HEK293 (cell line): ENCODE results near the gene MAPT.

ENCODE experiments used
- CTCF ChIA-PET: fragments of 350-600 bp; formaldehyde crosslinking; extraction: SDS; loops from one replicate; lab custom pipeline; 2021; ENCODE audit warnings: antibody characterized with exemption; lab: Yijun Ruan, JAX
- POLR2A ChIA-PET: fragments of 300-600 bp; formaldehyde crosslinking; extraction: SDS; loops from one replicate; lab custom pipeline; 2020; ENCODE audit warnings: antibody characterized with exemption, inconsistent platforms; lab: Yijun Ruan, JAX
- H3K27ac ChIP-seq: fragments of 200-500 bp; sonication (Bioruptor generic); 2 replicates; pipeline ENCODE4 v1.5.1; 2014; ENCODE audit warnings: low read depth, low read length, control low read depth, inconsistent platforms; ENCODE audit errors: extremely low read depth
- H3K36me3 ChIP-seq, 2 experiments: fragments of 200-500 bp in 1 of 2; sonication (Bioruptor generic) in 1 of 2; 1 replicate in 1 of 2; 2 replicates in 1 of 2; pipeline ENCODE4 v1.5.1; 2014 to 2017; ENCODE audit warnings: inconsistent platforms in 2 of 2, low read length in 2 of 2; ENCODE audit not compliant: control insufficient read depth in 2 of 2, insufficient read depth in 1 of 2
- H3K4me1 ChIP-seq: fragments of 200-500 bp; sonication (Bioruptor generic); 2 replicates; pipeline ENCODE4 v1.5.1; 2014; ENCODE audit warnings: mild to moderate bottlenecking, low read length, inconsistent platforms; ENCODE audit not compliant: control insufficient read depth, insufficient read depth
- H3K4me3 ChIP-seq: 2 replicates; pipeline ENCODE4 v1.5.1; 2011; ENCODE audit warnings: low read depth, mild to moderate bottlenecking, control low read depth, low read length, moderate library complexity
- H3K9me3 ChIP-seq: fragments of 200-500 bp; sonication (Bioruptor generic); 2 replicates; pipeline ENCODE4 v1.5.1; 2014; ENCODE audit warnings: low read depth, low read length, inconsistent platforms; ENCODE audit not compliant: control insufficient read depth, insufficient read depth
- EGR2 ChIP-seq: fragments of 450-650 bp; formaldehyde crosslinking; IDR thresholded peaks from 2 replicates; pipeline ENCODE4 v1.5.1; 2016; ENCODE audit warnings: low read depth, missing biosample characterization, missing genetic modification characterization
- KLF7 ChIP-seq: fragments of 450-650 bp; formaldehyde crosslinking; IDR thresholded peaks from 2 replicates; pipeline ENCODE4 v1.5.1; 2016; ENCODE audit warnings: missing biosample characterization, missing genetic modification characterization, borderline replicate concordance
- SCRT2 ChIP-seq: fragments of 450-650 bp; formaldehyde crosslinking; IDR thresholded peaks from 2 replicates; pipeline ENCODE4 v1.5.1; 2016; ENCODE audit warnings: missing biosample characterization, missing genetic modification characterization
- ZBTB21 ChIP-seq: fragments of 450-650 bp; formaldehyde crosslinking; IDR thresholded peaks from 2 replicates; pipeline ENCODE4 v1.5.1; 2017; ENCODE audit warnings: missing biosample characterization, missing genetic modification characterization
- ZFHX2 ChIP-seq: fragments of 450-650 bp; formaldehyde crosslinking; conservative IDR thresholded peaks from 2 replicates; pipeline ENCODE4 v1.5.1; 2016; ENCODE audit warnings: missing biosample characterization, missing genetic modification characterization
- ZNF132 ChIP-seq: fragments of 450-650 bp; formaldehyde crosslinking; IDR thresholded peaks from 2 replicates; pipeline ENCODE4 v1.5.1; 2017; ENCODE audit warnings: missing biosample characterization, missing genetic modification characterization, borderline replicate concordance
- ZNF19 ChIP-seq: fragments of 450-650 bp; formaldehyde crosslinking; IDR thresholded peaks from 2 replicates; pipeline ENCODE4; 2016; ENCODE audit warnings: missing biosample characterization, missing genetic modification characterization, low read depth
- ZNF292 ChIP-seq: fragments of 450-650 bp; formaldehyde crosslinking; IDR thresholded peaks from 2 replicates; pipeline ENCODE4 v1.5.1; 2016; ENCODE audit warnings: low read depth, missing biosample characterization, missing genetic modification characterization, borderline replicate concordance
- ZNF335 ChIP-seq: fragments of 450-650 bp; formaldehyde crosslinking; conservative IDR thresholded peaks from 2 replicates; pipeline ENCODE4 v1.5.1; 2016; ENCODE audit warnings: missing biosample characterization, missing genetic modification characterization
- ZNF404 ChIP-seq: fragments of 450-650 bp; formaldehyde crosslinking; IDR thresholded peaks from 2 replicates; pipeline ENCODE4 v1.5.1; 2017; ENCODE audit warnings: missing biosample characterization, missing genetic modification characterization
- ZNF629 ChIP-seq: fragments of 450-650 bp; formaldehyde crosslinking; IDR thresholded peaks from 2 replicates; pipeline ENCODE4 v1.5.1; 2017; ENCODE audit warnings: missing biosample characterization, missing genetic modification characterization
- ZNF830 ChIP-seq: fragments of 450-650 bp; IDR thresholded peaks from 2 replicates; pipeline ENCODE4 v1.5.0; 2018; ENCODE audit warnings: missing biosample characterization, missing genetic modification characterization, low read depth, mild to moderate bottlenecking, moderate library complexity
- ZSCAN5A ChIP-seq: fragments of 450-650 bp; formaldehyde crosslinking; IDR thresholded peaks from 2 replicates; pipeline ENCODE4 v1.5.1; 2016; ENCODE audit warnings: missing biosample characterization, missing genetic modification characterization
- TF ChIP-seq, protein P1 (sequence below): fragments of 450-650 bp; formaldehyde crosslinking; IDR thresholded peaks from 2 replicates; pipeline ENCODE4 v1.5.0; 2017; ENCODE audit warnings: missing biosample characterization, missing genetic modification characterization, borderline replicate concordance
- TF ChIP-seq, protein P2 (sequence below): fragments of 450-650 bp; formaldehyde crosslinking; IDR thresholded peaks from 2 replicates; pipeline ENCODE4 v1.5.1; 2016; ENCODE audit warnings: missing biosample characterization, missing genetic modification characterization, low read depth

Gene MAPT

DNA sequence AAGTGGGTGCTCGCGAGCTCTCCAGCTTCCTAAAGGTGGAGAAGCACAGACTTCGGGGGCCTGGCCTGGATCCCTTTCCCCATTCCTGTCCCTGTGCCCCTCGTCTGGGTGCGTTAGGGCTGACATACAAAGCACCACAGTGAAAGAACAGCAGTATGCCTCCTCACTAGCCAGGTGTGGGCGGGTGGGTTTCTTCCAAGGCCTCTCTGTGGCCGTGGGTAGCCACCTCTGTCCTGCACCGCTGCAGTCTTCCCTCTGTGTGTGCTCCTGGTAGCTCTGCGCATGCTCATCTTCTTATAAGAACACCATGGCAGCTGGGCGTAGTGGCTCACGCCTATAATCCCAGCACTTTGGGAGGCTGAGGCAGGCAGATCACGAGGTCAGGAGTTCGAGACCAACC lies 102.8 kb downstream of the MAPT start:
- no peak for TF ChIP-seq KLF7 (tag by site-specific recombination)
- TF ChIP-seq ZFHX2 (tag by site-specific recombination), result peak; percentile 61; the same call in 1 of the 2 replicates
- TF ChIP-seq ZNF404 (tag by site-specific recombination), result no peak
- TF ChIP-seq ZNF629, result no peak
- TF ChIP-seq SCRT2 (tag by site-specific recombination), result no peak
- TF ChIP-seq, protein P1, sequence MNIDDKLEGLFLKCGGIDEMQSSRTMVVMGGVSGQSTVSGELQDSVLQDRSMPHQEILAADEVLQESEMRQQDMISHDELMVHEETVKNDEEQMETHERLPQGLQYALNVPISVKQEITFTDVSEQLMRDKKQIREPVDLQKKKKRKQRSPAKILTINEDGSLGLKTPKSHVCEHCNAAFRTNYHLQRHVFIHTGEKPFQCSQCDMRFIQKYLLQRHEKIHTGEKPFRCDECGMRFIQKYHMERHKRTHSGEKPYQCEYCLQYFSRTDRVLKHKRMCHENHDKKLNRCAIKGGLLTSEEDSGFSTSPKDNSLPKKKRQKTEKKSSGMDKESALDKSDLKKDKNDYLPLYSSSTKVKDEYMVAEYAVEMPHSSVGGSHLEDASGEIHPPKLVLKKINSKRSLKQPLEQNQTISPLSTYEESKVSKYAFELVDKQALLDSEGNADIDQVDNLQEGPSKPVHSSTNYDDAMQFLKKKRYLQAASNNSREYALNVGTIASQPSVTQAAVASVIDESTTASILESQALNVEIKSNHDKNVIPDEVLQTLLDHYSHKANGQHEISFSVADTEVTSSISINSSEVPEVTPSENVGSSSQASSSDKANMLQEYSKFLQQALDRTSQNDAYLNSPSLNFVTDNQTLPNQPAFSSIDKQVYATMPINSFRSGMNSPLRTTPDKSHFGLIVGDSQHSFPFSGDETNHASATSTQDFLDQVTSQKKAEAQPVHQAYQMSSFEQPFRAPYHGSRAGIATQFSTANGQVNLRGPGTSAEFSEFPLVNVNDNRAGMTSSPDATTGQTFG (tag by site-specific recombination), result no peak
- no peak for TF ChIP-seq ZNF19
- TF ChIP-seq EGR2 (tag by site-specific recombination), result peak; percentile 55
- no peak for TF ChIP-seq ZNF132 (tag by site-specific recombination)
- TF ChIP-seq ZNF830 (tag by site-specific recombination), result no peak
- no peak for TF ChIP-seq ZNF292 (tag by site-specific recombination)
- no peak for TF ChIP-seq ZSCAN5A
- no peaks in the 10 kb centered on the region for H3K4me1 ChIP-seq
- ChIA-PET CTCF (interaction anchor here (0.6 to 1.6 kb wide), 5 partner anchors 39 to 282 kb away, joined by 3 to 7 read pairs (median 5); partner anchors contain the start of gene KANSL1), POLR2A (no interaction called here)
- H3K4me3 ChIP-seq, result no peak overlapping the region
- H3K36me3 ChIP-seq, result no peaks in the 10 kb centered on the region
- no peaks in the 10 kb centered on the region for H3K9me3 ChIP-seq
- no peak overlapping the region for H3K27ac ChIP-seq

DNA sequence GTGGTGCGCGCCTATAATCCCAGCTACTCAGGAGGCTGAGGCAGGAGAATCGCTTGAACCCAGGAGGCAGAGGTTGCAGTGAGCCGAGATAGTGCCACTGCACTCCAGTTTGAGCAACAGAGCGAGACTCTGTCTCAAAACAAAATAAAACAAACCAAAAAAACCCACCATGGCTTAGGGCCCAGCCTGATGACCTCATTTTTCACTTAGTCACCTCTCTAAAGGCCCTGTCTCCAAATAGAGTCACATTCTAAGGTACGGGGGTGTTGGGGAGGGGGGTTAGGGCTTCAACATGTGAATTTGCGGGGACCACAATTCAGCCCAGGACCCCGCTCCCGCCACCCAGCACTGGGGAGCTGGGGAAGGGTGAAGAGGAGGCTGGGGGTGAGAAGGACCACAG lies 103.3 kb downstream of the MAPT start:
- CTCF ChIA-PET, result interaction anchor here (0.6 to 1.6 kb wide), 7 partner anchors 8 to 282 kb away, joined by 3 to 7 read pairs (median 4); partner anchors contain the start of gene KANSL1
- no peaks in the 10 kb centered on the region for H3K4me1 ChIP-seq
- no peak overlapping the region for H3K4me3 ChIP-seq
- H3K36me3 ChIP-seq, result no peaks in the 10 kb centered on the region
- TF ChIP-seq, protein P2, sequence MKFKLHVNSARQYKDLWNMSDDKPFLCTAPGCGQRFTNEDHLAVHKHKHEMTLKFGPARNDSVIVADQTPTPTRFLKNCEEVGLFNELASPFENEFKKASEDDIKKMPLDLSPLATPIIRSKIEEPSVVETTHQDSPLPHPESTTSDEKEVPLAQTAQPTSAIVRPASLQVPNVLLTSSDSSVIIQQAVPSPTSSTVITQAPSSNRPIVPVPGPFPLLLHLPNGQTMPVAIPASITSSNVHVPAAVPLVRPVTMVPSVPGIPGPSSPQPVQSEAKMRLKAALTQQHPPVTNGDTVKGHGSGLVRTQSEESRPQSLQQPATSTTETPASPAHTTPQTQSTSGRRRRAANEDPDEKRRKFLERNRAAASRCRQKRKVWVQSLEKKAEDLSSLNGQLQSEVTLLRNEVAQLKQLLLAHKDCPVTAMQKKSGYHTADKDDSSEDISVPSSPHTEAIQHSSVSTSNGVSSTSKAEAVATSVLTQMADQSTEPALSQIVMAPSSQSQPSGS, result peak; percentile 39; the same call in 1 of the 2 replicates
- TF ChIP-seq ZBTB21 (tag by site-specific recombination) (0 out of 2 replicates have a peak, but pooled peaks have one; percentile 37), ZNF292 (tag by site-specific recombination) (no peak), ZNF335 (peak; percentile 31; the same call in 1 of the 2 replicates)
- POLR2A ChIA-PET, result no interaction called here
- H3K27ac ChIP-seq, result no peak overlapping the region
- no peaks in the 10 kb centered on the region for H3K9me3 ChIP-seq
